Left lobe of liver (tissue), 2 donors: ENCODE results near the gene ERCC6. TPM values are rescaled to one million over a fixed set of nuclear protein-coding genes. Genes with fewer than 3 reads are reported as not detected.

ENCODE experiments used
- ATAC-seq: fragments of 200-7000 bp; cut with Tn5 transposase; one replicate; pipeline ENCODE4 v1.9.1; 2020; ENCODE audit warnings: mild to moderate bottlenecking, moderate library complexity
- DNase-seq: peaks from one replicate; pipeline ENCODE4 v3.0.0-alpha.2; 2020; ENCODE audit warnings: low spot score
- total RNA-seq: library from RNA; stranded (reverse); gene quantifications from one replicate; pipeline ENCODE4 v1.2.1, GENCODE V29; 2021
- donor health status: DM: no; HTN: no; CAD: no; lungs with moderate emphysema.
- donor health status: DM: no; HTN: yes; CAD: no.

Gene ERCC6
- total RNA-seq, 1 donor from 2014 or later = 12.6 TPM

DNA sequence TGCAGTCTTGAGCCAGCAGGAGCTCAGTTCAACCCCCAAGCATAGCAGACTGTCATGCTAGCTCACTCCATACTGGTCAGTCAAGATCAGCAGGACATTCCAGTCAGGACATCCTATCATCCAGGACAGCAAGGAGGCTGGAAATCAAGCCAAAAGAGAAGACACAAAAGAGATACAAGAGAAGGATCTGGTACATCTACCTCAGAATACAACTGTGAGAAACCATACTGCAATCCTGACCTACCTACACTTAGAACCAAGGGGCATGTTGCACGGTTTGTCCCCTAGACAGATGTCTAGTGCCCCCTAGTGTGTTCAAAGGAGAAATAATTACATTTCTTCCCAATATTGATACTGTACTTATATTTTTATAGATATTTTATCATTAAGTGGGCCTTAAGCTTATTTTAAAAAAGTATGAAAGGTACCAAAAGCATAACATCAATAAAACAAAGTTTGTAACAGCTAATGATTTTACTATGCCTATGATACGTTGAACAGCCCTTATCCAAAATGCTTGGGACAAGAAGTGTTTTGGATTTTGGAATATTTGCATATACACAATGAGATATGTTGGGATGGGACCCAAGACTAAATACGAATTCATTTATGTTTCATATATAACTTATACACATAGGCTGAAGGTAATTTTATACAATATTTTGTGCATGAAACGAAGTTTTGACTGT, 26.7 kb downstream of the ERCC6 start:
- DNase-seq (no peak), ATAC-seq (peak; percentile 73)

- DNase-seq (no peak), ATAC-seq (no peak)
Observed at GRCh38 chr10:49509771-49510303, 29.1 kb downstream of the ERCC6 start.

- DNase-seq (no peak), ATAC-seq (no peak)
Observed at GRCh38 chr10:49508654-49509053, 30.3 kb downstream of the ERCC6 start.

GRCh38 chr10:49508249-49508648, 30.7 kb downstream of the ERCC6 start:
- ATAC-seq (no peak), DNase-seq (no peak)

DNA sequence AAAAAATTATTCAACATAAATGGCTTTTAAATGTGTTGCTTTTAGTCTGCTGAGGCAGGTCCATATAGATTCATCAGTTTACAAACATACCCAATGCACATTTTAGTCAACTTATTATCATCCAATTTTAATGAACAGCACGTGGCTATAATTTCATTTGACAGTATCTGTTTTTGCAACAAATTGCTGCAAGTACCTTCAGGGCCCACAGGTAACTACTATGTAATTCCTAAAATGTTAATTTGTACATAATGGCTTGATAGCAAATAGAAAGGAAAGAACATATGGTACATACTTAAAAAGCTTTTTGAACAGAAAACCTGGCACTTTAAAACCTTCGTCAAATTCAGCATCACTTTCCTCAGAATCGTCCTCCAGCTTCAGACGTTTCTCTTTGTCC, 33.3 kb downstream of the ERCC6 start:
- DNase-seq = no peak
- no peak for ATAC-seq

DNA sequence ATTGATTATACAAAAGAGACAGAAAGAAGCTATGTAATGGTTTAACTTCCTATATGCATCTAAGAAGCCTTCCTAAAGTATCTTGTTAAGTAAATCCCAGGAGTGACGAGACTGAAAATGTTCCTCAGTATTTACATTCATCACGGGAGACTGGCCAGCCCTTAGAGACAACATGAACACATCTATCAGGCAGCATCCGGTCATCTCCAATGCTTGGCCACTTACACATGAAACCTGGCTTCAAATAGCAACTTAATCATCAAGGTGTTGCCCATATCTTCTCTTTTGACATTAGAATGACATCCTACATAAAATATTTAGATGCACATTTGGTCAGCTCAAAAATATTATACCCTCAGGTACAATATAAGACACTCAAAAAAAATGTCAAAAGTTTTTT, 33.8 kb downstream of the ERCC6 start:
- DNase-seq = no peak
- ATAC-seq = no peak

GRCh38 chr10:49504528-49504927, 34.4 kb downstream of the ERCC6 start:
- DNase-seq (no peak), ATAC-seq (no peak)

- no peak for ATAC-seq
Observed at GRCh38 chr10:49502358-49502757, 36.6 kb downstream of the ERCC6 start.

GRCh38 chr10:49500412-49500811, 38.5 kb downstream of the ERCC6 start:
- no peak for ATAC-seq
- DNase-seq = no peak

More at GRCh38 chr10:49502358-49502757, 36.6 kb downstream of the ERCC6 start:
- no peak for DNase-seq

DNA sequence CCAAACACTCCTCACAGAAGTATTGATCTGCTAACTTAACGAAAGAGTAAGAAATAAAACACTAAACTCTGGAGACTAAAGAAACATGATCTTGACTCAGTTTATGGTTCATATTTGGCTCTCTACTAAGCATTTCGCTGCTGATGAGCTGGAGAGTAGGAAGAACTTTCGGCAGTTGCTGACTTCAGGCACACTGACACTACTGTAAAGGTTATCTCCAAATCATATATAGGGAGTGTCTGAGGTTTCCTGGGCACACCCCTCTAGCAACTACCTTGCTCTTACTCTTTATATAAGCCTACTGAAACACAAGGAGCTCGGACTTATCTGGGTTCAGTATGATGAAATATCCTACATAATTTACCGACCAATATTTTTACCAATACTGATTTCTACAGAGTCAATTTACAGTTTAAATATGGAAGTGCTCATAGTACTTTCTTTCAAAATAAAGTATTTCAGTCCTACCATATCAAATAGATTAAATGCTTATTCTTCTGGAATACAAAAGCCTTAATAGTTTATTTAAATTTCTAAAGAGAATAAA, 39.5 kb downstream of the ERCC6 start:
- ATAC-seq (no peak), DNase-seq (no peak)

- ATAC-seq = no peak
Observed at GRCh38 chr10:49498425-49498824, 40.5 kb downstream of the ERCC6 start.

DNA sequence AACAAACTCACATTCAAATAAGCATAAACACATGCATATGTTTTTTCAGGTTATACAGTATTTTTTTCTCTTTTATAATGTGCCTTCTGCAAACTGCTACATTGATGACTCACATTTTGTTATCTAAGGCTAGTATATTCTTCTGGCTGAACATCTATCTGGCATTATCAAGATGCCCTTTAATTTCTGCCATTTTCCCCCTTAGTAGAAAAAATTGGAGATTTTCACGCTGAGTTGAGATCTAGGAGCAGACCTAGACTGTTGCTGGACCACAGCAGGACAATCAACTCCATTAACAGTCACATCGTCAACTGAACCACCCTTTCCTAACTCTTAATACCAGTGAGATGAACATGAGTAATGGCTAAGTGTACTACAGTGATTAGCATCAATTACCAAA, 41.6 kb downstream of the ERCC6 start:
- no peak for ATAC-seq
- no peak for DNase-seq

More at GRCh38 chr10:49498425-49498824, 40.5 kb downstream of the ERCC6 start:
- DNase-seq = no peak

- no peak for ATAC-seq
- DNase-seq = no peak
Observed at GRCh38 chr10:49488056-49488717, 50.7 kb downstream of the ERCC6 start.

DNA sequence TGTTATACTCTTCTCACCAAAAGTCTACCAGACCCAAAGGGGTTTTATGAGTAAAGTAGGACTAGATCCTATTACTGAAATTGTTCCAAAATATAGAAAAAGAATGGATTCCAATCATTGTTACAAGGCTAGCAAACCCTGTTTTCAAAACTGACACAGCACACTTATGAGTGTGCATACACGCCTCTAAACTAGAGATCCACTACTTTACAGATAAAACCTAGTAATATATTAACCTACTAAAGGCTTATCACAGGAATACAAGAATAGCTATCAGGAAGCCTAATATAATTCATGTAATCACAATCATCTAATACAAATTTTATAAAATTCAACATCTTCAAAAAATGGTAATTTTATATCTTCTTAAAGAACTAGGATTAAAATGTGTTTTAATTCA, 52.2 kb downstream of the ERCC6 start:
- no peak for DNase-seq
- ATAC-seq = peak; percentile 77

DNA sequence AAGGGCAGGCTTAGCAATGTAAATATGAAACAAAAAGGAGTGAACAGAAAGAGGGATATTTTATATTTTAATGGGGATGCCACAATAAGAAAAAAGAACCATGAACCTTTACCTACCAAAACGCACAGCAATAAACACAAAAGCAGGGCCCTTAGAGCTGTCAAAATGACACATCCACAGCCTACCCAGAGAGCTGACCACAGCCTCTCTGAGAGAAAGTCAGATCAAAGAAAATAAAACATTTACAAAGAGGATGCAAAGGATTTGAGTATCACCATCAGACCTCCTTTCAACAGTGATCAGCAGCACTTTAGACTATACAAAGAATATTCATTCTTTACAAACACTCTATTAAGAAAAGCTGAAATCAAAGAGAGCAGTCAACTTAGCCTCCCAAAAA, 52.9 kb downstream of the ERCC6 start:
- no peak for ATAC-seq

DNA sequence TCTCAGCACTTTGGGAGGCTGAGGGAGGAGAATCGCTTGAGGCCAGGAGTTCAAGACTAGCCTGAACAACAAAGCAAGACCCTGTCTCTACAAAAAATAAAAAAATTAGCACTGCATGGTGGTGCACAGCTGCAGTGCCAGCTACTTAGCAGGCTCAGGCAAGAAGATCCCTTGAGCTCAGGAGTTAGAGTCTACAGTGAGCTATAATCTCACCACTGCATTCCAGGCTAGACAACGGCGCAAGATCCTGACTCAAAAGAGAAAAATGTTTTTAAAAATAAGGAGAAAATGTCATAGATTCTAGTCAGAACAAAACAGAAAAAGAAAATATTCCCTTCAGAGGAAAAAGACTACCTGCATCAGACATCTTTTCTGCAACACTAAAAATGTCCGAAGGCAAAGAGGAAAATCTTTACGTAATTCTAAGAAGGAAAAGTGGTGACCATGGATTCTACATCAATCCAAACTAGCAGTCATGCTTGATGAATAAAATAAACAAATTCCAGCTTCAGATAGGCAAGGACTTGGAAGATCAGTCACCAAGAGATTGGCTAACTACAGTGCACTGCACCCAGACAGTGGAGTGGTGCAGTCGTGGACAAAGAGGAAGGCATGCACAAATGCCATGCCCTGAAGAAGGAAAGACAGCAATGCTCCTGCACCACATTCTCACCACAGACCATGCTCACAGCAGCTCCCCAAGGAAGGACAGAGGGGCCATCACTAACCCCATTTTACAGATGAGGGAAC, 54.3 kb downstream of the ERCC6 start:
- ATAC-seq (no peak), DNase-seq (no peak)

More for the DNA sequence above, 52.9 kb downstream of the ERCC6 start:
- no peak for DNase-seq

GRCh38 chr10:49478819-49479218, 60.1 kb downstream of the ERCC6 start:
- DNase-seq = no peak

DNA sequence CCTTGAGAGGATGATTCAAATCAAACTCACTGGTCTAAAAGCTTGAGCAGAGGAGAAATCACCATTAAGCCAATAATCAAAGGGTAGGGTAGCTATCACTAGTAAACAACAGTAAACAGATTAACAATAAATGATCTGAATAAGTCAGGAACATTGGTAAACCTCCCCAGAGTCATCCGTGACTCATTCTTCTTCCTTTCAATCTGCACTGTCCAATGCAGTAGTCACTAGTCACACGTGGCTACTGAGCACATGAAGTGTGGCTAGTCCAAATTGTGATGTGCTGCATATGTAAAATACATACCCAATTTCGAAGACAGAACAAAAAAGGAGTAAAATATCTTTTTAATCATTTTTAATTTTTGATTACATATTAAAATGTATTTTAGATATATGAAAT, 64.0 kb downstream of the ERCC6 start:
- ATAC-seq (no peak), DNase-seq (no peak)

More at GRCh38 chr10:49478819-49479218, 60.1 kb downstream of the ERCC6 start:
- no peak for ATAC-seq

GRCh38 chr10:49471532-49471931, 67.4 kb downstream of the ERCC6 start:
- ATAC-seq = no peak

DNA sequence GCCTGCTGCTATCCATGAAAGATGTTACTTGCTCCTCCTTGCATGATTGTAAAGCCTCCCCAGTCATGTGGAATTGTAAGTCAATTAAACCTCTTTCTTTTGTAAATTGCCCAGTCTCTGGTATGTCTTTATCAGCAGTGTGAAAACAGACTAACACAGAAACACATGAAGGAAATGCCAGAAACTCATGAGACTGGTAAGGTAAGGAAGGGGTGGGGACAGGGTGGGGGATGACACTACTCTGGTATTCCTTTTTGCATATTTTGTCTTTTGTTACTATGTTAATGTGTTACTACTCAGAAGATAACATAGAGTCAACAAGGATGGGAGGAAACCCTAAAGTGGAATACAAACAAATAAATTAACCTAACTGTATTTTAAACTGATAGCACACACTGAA, 73.2 kb downstream of the ERCC6 start:
- ATAC-seq (no peak), DNase-seq (no peak)

More at GRCh38 chr10:49471532-49471931, 67.4 kb downstream of the ERCC6 start:
- DNase-seq = no peak
